H9 (cell line): ENCODE measurements around the gene MRAP. TPM values are rescaled to one million over a fixed set of nuclear protein-coding genes. Genes with fewer than 3 reads are reported as not detected.

Experiments
- DNase-seq: peaks from one replicate; pipeline ENCODE4 v3.0.0-alpha.2; 2017
- H2AFZ ChIP-seq: one replicate; pipeline ENCODE4 v1.6.1; 2013; ENCODE audit warnings: mild to moderate bottlenecking, low read length, control low read depth, moderate library complexity
- H2AK5ac ChIP-seq: 2 replicates; pipeline ENCODE4 v1.6.1; 2013; ENCODE audit warnings: low read length, control low read depth, mixed read lengths; ENCODE audit not compliant: insufficient read length
- H2BK120ac ChIP-seq: one replicate; pipeline ENCODE4 v1.6.1; 2013; ENCODE audit warnings: low read depth, mild to moderate bottlenecking, low read length, control low read depth, inconsistent platforms; ENCODE audit not compliant: poor library complexity, severe bottlenecking
- H2BK12ac ChIP-seq: 2 replicates; pipeline ENCODE4 v1.6.1; 2013; ENCODE audit warnings: low read length, control low read depth, mixed read lengths, low read depth; ENCODE audit not compliant: insufficient read length
- H2BK15ac ChIP-seq: 2 replicates; pipeline ENCODE4 v1.6.1; 2013; ENCODE audit warnings: low read depth, low read length, control low read depth
- H2BK20ac ChIP-seq: one replicate; pipeline ENCODE4 v1.6.1; 2013; ENCODE audit warnings: low read depth, mild to moderate bottlenecking, low read length, control low read depth, inconsistent platforms; ENCODE audit not compliant: poor library complexity, severe bottlenecking
- H2BK5ac ChIP-seq: 2 replicates; pipeline ENCODE4 v1.6.1; 2013; ENCODE audit warnings: low read length, control low read depth, mixed read lengths; ENCODE audit not compliant: insufficient read length
- H3K14ac ChIP-seq: 2 replicates; pipeline ENCODE4 v1.6.1; 2013; ENCODE audit warnings: low read length, control low read depth; ENCODE audit not compliant: insufficient read depth
- H3K18ac ChIP-seq: 2 replicates; pipeline ENCODE4 v1.6.1; 2013; ENCODE audit warnings: low read depth, mild to moderate bottlenecking, mixed read lengths, low read length, control low read depth; ENCODE audit not compliant: insufficient read length
- H3K23ac ChIP-seq: 2 replicates; pipeline ENCODE4 v1.6.1; 2013; ENCODE audit warnings: low read length, control low read depth, mixed read lengths, low read depth; ENCODE audit not compliant: insufficient read length
- H3K23me2 ChIP-seq: 2 replicates; pipeline ENCODE4 v1.6.1; 2013; ENCODE audit warnings: low read depth, mild to moderate bottlenecking, mixed read lengths, low read length, control low read depth; ENCODE audit not compliant: insufficient read length, poor library complexity, severe bottlenecking
- H3K27ac ChIP-seq: 2 replicates; pipeline ENCODE4 v1.5.1; 2013; ENCODE audit warnings: low read length, control low read depth, mixed read lengths, low read depth; ENCODE audit not compliant: insufficient read length
- H3K27me3 ChIP-seq: 2 replicates; pipeline ENCODE4 v1.6.1; 2013; ENCODE audit warnings: low read length, control low read depth, inconsistent platforms; ENCODE audit not compliant: insufficient read depth
- H3K4ac ChIP-seq: 2 replicates; pipeline ENCODE4 v1.6.1; 2013; ENCODE audit warnings: low read depth, mild to moderate bottlenecking, control low read depth, inconsistent platforms, low read length, moderate library complexity
- H3K4me1 ChIP-seq: 2 replicates; pipeline ENCODE4 v1.6.1; 2013; ENCODE audit warnings: low read length, control low read depth, inconsistent platforms; ENCODE audit not compliant: insufficient read depth
- H3K4me2 ChIP-seq: 2 replicates; pipeline ENCODE4 v1.6.1; 2013; ENCODE audit warnings: low read length, control low read depth, mixed read lengths; ENCODE audit not compliant: insufficient read length, insufficient read depth
- H3K56ac ChIP-seq: 2 replicates; pipeline ENCODE4 v1.6.1; 2013; ENCODE audit warnings: low read depth, mild to moderate bottlenecking, mixed read lengths, low read length, control low read depth; ENCODE audit not compliant: insufficient read length
- H3K79me1 ChIP-seq: 2 replicates; pipeline ENCODE4 v1.6.1; 2013; ENCODE audit warnings: low read depth, mild to moderate bottlenecking, moderate library complexity, low read length, control low read depth, inconsistent platforms; ENCODE audit not compliant: insufficient read depth, poor library complexity, severe bottlenecking
- H3K79me2 ChIP-seq: 2 replicates; pipeline ENCODE4 v1.6.1; 2013; ENCODE audit warnings: low read length, control low read depth, inconsistent platforms; ENCODE audit not compliant: insufficient read depth
- H3K9ac ChIP-seq: 2 replicates; pipeline ENCODE4 v1.6.1; 2013; ENCODE audit warnings: low read length, control low read depth, mixed read lengths; ENCODE audit not compliant: insufficient read length; ENCODE audit errors: extremely low read depth
- H3K9me3 ChIP-seq: one replicate; pipeline ENCODE4 v1.6.1; 2013; ENCODE audit warnings: low read depth, low read length, inconsistent platforms; ENCODE audit not compliant: control insufficient read depth
- H3T11ph ChIP-seq: one replicate; pipeline ENCODE4 v1.6.1; 2013; ENCODE audit warnings: mild to moderate bottlenecking, low read length, control low read depth, inconsistent platforms
- H4K20me1 ChIP-seq: one replicate; pipeline ENCODE4 v1.6.1; 2013; ENCODE audit not compliant: control insufficient read depth, insufficient read length, insufficient read depth
- H4K5ac ChIP-seq: 2 replicates; pipeline ENCODE4 v1.6.1; 2013; ENCODE audit warnings: low read depth, mild to moderate bottlenecking, mixed read lengths, low read length, control low read depth; ENCODE audit not compliant: insufficient read length
- H4K8ac ChIP-seq: replicated peaks from 2 replicates; pipeline ENCODE4 v1.6.1; 2013; ENCODE audit warnings: low read length, control low read depth, mixed read lengths, low read depth; ENCODE audit not compliant: insufficient read length
- H4K91ac ChIP-seq: 2 replicates; pipeline ENCODE4 v1.6.1; 2013; ENCODE audit warnings: low read depth, mild to moderate bottlenecking, moderate library complexity, mixed read lengths, low read length, control low read depth; ENCODE audit not compliant: insufficient read length
- H3K27ac Mint-ChIP-seq, 3 experiments: 2 replicates in 2 of 3; 3 replicates in 1 of 3; pipeline ENCODE4 v1.8.0; 2020 to 2021; ENCODE audit warnings: mixed read lengths in 3 of 3, mild to moderate bottlenecking in 1 of 3, moderate library complexity in 1 of 3
- H3K27me3 Mint-ChIP-seq: 2 replicates; pipeline ENCODE4 v1.8.0; 2021; ENCODE audit warnings: low read depth, mild to moderate bottlenecking, moderate library complexity, mixed read lengths
- H3K36me3 Mint-ChIP-seq, 3 experiments: 2 replicates in 2 of 3; 3 replicates in 1 of 3; pipeline ENCODE4 v1.8.0; 2020 to 2021; ENCODE audit warnings: low read depth in 3 of 3, mixed read lengths in 3 of 3; ENCODE audit not compliant: insufficient read depth in 1 of 3
- H3K4me1 Mint-ChIP-seq, 2 experiments: 2 replicates each; pipeline ENCODE4 v1.8.0; 2020; ENCODE audit warnings: mixed read lengths in 2 of 2
- H3K4me3 Mint-ChIP-seq, 2 experiments: 2 replicates in 1 of 2; 3 replicates in 1 of 2; pipeline ENCODE4 v1.8.0; 2020 to 2021; ENCODE audit warnings: mild to moderate bottlenecking in 2 of 2, mixed read lengths in 2 of 2, moderate library complexity in 1 of 2
- H3K9me3 Mint-ChIP-seq, 2 experiments: 2 replicates in 1 of 2; 3 replicates in 1 of 2; pipeline ENCODE4 v1.8.0; 2020; ENCODE audit warnings: mild to moderate bottlenecking in 2 of 2, mixed read lengths in 2 of 2, moderate library complexity in 1 of 2
- CTCF ChIP-seq: fragments of 200-600 bp; sonication (generic); conservative IDR thresholded peaks from 3 replicates; pipeline ENCODE4 v1.8.0; 2021; ENCODE audit warnings: antibody characterized with exemption, mild to moderate bottlenecking
- WGBS: extraction: QIAGEN DNeasy Blood & Tissue Kit; methylation state at CpG from one replicate; pipeline ENCODE4 v1.1.7; 2013; ENCODE audit warnings: missing lambda C conversion rate, low lambda C conversion rate, mixed read lengths; ENCODE audit not compliant: insufficient read length; ENCODE audit errors: extremely low coverage; 5-methylcytosine and 5-hydroxymethylcytosine counted together
- total RNA-seq: library from RNA; stranded (reverse); gene quantifications from 2 replicates; pipeline ENCODE4 v1.2.1, GENCODE V29; 2021

The MRAP gene
- total RNA-seq, 1 experiment from 2014 or later, result not detected

- no peaks in the 10 kb centered on the region for H3K9me3 Mint-ChIP-seq
- H2AK5ac ChIP-seq, result no peak overlapping the region
- no peak overlapping the region for H2BK120ac ChIP-seq
- no peak overlapping the region for H3K56ac ChIP-seq
- H3K27me3 Mint-ChIP-seq, result no peaks in the 10 kb centered on the region
- no peaks in the 10 kb centered on the region for H4K20me1 ChIP-seq
- no peak overlapping the region for H3K4me2 ChIP-seq
- H3K4me1 Mint-ChIP-seq, result no peaks in the 10 kb centered on the region
- no peak overlapping the region for H2AFZ ChIP-seq
- no peak for TF ChIP-seq CTCF
- H4K8ac ChIP-seq, result no peak overlapping the region
- no peaks in the 10 kb centered on the region for H3K79me2 ChIP-seq
- no peak overlapping the region for H2BK12ac ChIP-seq
- no peak overlapping the region for H3T11ph ChIP-seq
- no peak overlapping the region for H3K27ac ChIP-seq
- H3K27ac Mint-ChIP-seq, result no peak overlapping the region
- no peaks in the 10 kb centered on the region for H3K23me2 ChIP-seq
- no CpG with 5 or more reads among the region's 12 CpGs for WGBS
- peaks cover 49 to 95% (median 94%) of the 10 kb centered on the region in 3 experiments for H3K36me3 Mint-ChIP-seq
- no peaks in the 10 kb centered on the region for H3K9me3 ChIP-seq
- no peak overlapping the region for H2BK5ac ChIP-seq
- no peak overlapping the region for H4K91ac ChIP-seq
- no peaks in the 10 kb centered on the region for H3K27me3 ChIP-seq
- H3K14ac ChIP-seq, result no peak overlapping the region
- no peak overlapping the region for H3K23ac ChIP-seq
- H2BK15ac ChIP-seq, result no peak overlapping the region
- no peak for DNase-seq
- H3K18ac ChIP-seq, result no peak overlapping the region
- no peak overlapping the region for H3K4ac ChIP-seq
- no peaks in the 10 kb centered on the region for H3K79me1 ChIP-seq
- H3K4me1 ChIP-seq, result no peaks in the 10 kb centered on the region
- no peak overlapping the region for H2BK20ac ChIP-seq
- no peak overlapping the region for H4K5ac ChIP-seq
- no peak overlapping the region for H3K4me3 Mint-ChIP-seq
- H3K9ac ChIP-seq, result no peak overlapping the region
Measured at GRCh38 chr21:32322103-32322502, 23.4 kb downstream of the MRAP start.
